ENCODE results near the gene STXBP6. TPM values are rescaled to one million over a fixed set of nuclear protein-coding genes. Genes with fewer than 3 reads are reported as not detected.
A peak's percentile ranks its signal among the peaks of the same experiment; 100 is the strongest.

STXBP6 gene
- total and polyA plus RNA-seq, 2 of the 13 experiments (the other 11 are each of a cell fraction or from before 2014, with no cell fraction given): 35.3 to 42.8 TPM

GRCh38 chr14:24959791-24960331 lies 90.1 kb downstream of the STXBP6 start (continued):
- 0 out of 2 replicates have a peak, but pooled peaks have one; percentile 25 for TF ChIP-seq SMAD1 (CRISPR knock-in tag; IDR thresholded peaks at IDR 0.05; ENCODE audit: borderline replicate concordance, low read depth)
- no peak; the same call in 1 of the 2 replicates for TF ChIP-seq RXRA (CRISPR knock-in tag; IDR thresholded peaks at IDR 0.05)
- peak; percentile 49; the same call in 1 of the 2 replicates for TF ChIP-seq ZNF580 (CRISPR knock-in tag; IDR thresholded peaks at IDR 0.05; ENCODE audit: borderline replicate concordance, low read depth)
- no peak for TF ChIP-seq GPBP1L1 (CRISPR knock-in tag; IDR thresholded peaks at IDR 0.05)
- peak; percentile 71; the same call in 1 of the 2 replicates for TF ChIP-seq ZNF430 (CRISPR knock-in tag; IDR thresholded peaks at IDR 0.05)
- TF ChIP-seq RARA (CRISPR knock-in tag; IDR thresholded peaks at IDR 0.05): peak; percentile 71; the same call in 1 of the 2 replicates
- TF ChIP-seq LCORL (IDR thresholded peaks at IDR 0.05): no peak
- TF ChIP-seq LCORL (CRISPR knock-in tag; IDR thresholded peaks at IDR 0.05): peak; percentile 73; the same call in 1 of the 2 replicates
- TF ChIP-seq SMAD9 (CRISPR knock-in tag; IDR thresholded peaks at IDR 0.05): no peak
- peak; percentile 31; the same call in 1 of the 2 replicates for TF ChIP-seq HOXA3 (CRISPR knock-in tag; IDR thresholded peaks at IDR 0.05)
- TF ChIP-seq TBX2 (CRISPR knock-in tag; IDR thresholded peaks at IDR 0.05; ENCODE audit: borderline replicate concordance): peak; percentile 84
- TF ChIP-seq STAT6 (CRISPR knock-in tag; IDR thresholded peaks at IDR 0.05; ENCODE audit: borderline replicate concordance): 0 out of 2 replicates have a peak, but pooled peaks have one; percentile 87
- no peak for TF ChIP-seq ARNT (IDR thresholded peaks at IDR 0.05)
- 0 out of 2 replicates have a peak, but pooled peaks have one; percentile 13 for TF ChIP-seq ETV5 (CRISPR knock-in tag; IDR thresholded peaks at IDR 0.05; ENCODE audit: borderline replicate concordance)
- peak; percentile 45; the same call in 1 of the 2 replicates for TF ChIP-seq ZSCAN25 (CRISPR knock-in tag; IDR thresholded peaks at IDR 0.05)
- TF ChIP-seq ARNTL (CRISPR knock-in tag; IDR thresholded peaks at IDR 0.05): peak; percentile 34; the same call in 1 of the 2 replicates
- TF ChIP-seq RAD51 (IDR thresholded peaks at IDR 0.05; ENCODE audit: borderline replicate concordance): no peak
- peak; percentile 64 for TF ChIP-seq BCL6 (CRISPR knock-in tag; IDR thresholded peaks at IDR 0.05)
- TF ChIP-seq MAZ (IDR thresholded peaks at IDR 0.05; ENCODE audit: borderline replicate concordance, low read depth, low read length): peak; percentile 90
- peak; percentile 80 for TF ChIP-seq MAZ (CRISPR knock-in tag; IDR thresholded peaks at IDR 0.05; ENCODE audit: low read depth)
- TF ChIP-seq SOX5 (CRISPR knock-in tag; IDR thresholded peaks at IDR 0.05; ENCODE audit: borderline replicate concordance): peak; percentile 46
- no peak for TF ChIP-seq FOXA1 (IDR thresholded peaks at IDR 0.05)
- no peak for TF ChIP-seq FOXA1 (CRISPR knock-in tag; IDR thresholded peaks at IDR 0.05)
- TF ChIP-seq FOSL2 (CRISPR knock-in tag; IDR thresholded peaks at IDR 0.05): peak; percentile 55
- TF ChIP-seq HDAC2 (CRISPR knock-in tag; IDR thresholded peaks at IDR 0.05): peak; percentile 72
- peak; percentile 61; the same call in 1 of the 2 replicates for TF ChIP-seq MIXL1 (CRISPR knock-in tag; IDR thresholded peaks at IDR 0.05)
- TF ChIP-seq ZNF317 (CRISPR knock-in tag; IDR thresholded peaks at IDR 0.05): no peak
- peak; percentile 73 for TF ChIP-seq RXRB (CRISPR knock-in tag; IDR thresholded peaks at IDR 0.05; ENCODE audit: borderline replicate concordance)

Data from HepG2 (cell line).